Measurements from ENCODE around the gene ZNF536.
"Not testable (repeated sequence)": the region's sequence is repeated elsewhere in the genome, so short reads cannot be mapped to it uniquely, and the experiment has no call there.

ZNF536 gene

GRCh38 chr19:30445385-30445784, 73.2 kb downstream of the ZNF536 start:
- no peak overlapping the region for H3K4me2 ChIP-seq (ENCODE audit: low read length, poor library complexity, severe bottlenecking)
- peaks cover 3% of the 10 kb centered on the region for H3K4me1 ChIP-seq (ENCODE audit: control insufficient read depth, insufficient read depth, low read depth, low read length)
- H3K23ac ChIP-seq (ENCODE audit: low read length in 2 of 2) = no peak overlapping the region
- H4K91ac ChIP-seq (ENCODE audit: low read length) = no peak overlapping the region
- H2BK120ac ChIP-seq (ENCODE audit: low read depth, low read length) = no peak overlapping the region
- no peak overlapping the region for H3K18ac ChIP-seq (ENCODE audit: low read depth in 1 of 2, low read length in 2 of 2)
- H2AFZ ChIP-seq (ENCODE audit: low read depth, low read length) = no peak overlapping the region
- no peak for DNase-seq
- no peak overlapping the region for H4K8ac ChIP-seq (ENCODE audit: low read length)
- no peaks in the 10 kb centered on the region for H3K79me1 ChIP-seq (replicated peaks; ENCODE audit: low read length, poor library complexity, severe bottlenecking)
- no peak overlapping the region for H2BK5ac ChIP-seq (ENCODE audit: low read depth, low read length, poor library complexity, severe bottlenecking)
- 93% methylated on average over 29 of the region's 29 CpGs for WGBS
- H3K36me3 ChIP-seq (ENCODE audit: control insufficient read depth in 1 of 2, insufficient read depth in 2 of 2, low read depth in 1 of 2, low read length in 2 of 2) = peaks cover 0 to 8% of the 10 kb centered on the region in 2 experiments
- no peak overlapping the region for H3K14ac ChIP-seq (ENCODE audit: low read length in 2 of 2)
- no peak overlapping the region for H2AK5ac ChIP-seq (ENCODE audit: low read length, severe bottlenecking)
- H2BK15ac ChIP-seq (ENCODE audit: low read depth, poor library complexity, severe bottlenecking) = no peak overlapping the region
- H3K9ac ChIP-seq (ENCODE audit: low read length) = no peak overlapping the region
- H2BK12ac ChIP-seq (ENCODE audit: low read length in 2 of 2) = no peak overlapping the region
- no peaks in the 10 kb centered on the region for H3K9me3 ChIP-seq (ENCODE audit: control insufficient read depth, low read length)
- H3K27me3 ChIP-seq (ENCODE audit: control insufficient read depth in 1 of 2, insufficient read depth in 1 of 2, low read length in 2 of 2) = peaks cover 0 to 33% of the 10 kb centered on the region in 2 experiments
- no peak overlapping the region for H3K4me3 ChIP-seq (ENCODE audit: insufficient read depth in 1 of 2, low read depth in 1 of 2, low read length in 2 of 2)
- H3K27ac ChIP-seq (ENCODE audit: low read length, poor library complexity, severe bottlenecking) = no peak overlapping the region
- no peak overlapping the region for H3K4ac ChIP-seq (ENCODE audit: low read depth in 1 of 2, low read length in 2 of 2)

DNA sequence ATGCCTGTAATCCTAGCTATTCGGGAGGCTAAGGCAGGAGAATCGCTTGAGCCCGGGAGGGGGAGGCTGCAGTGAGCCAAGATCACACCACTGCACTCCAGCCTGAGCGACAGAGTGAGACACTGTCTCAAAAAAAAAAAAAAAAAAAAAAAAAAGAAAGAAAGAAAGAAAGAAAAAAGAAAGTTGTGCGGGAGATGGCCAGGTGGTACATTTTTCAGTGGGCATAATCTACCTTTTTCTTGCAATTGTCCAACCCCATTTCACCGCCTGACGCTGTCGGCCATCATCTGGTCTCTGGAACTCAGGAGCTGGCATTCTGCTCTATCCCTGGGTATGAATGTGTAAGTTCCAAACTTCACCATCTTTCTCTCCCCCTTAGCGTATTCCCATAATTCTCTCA, 73.9 kb downstream of the ZNF536 start:
- H3K36me3 ChIP-seq (ENCODE audit: control insufficient read depth in 1 of 2, insufficient read depth in 2 of 2, low read depth in 1 of 2, low read length in 2 of 2); H2BK15ac ChIP-seq (ENCODE audit: low read depth, poor library complexity, severe bottlenecking); H3K4me2 ChIP-seq (ENCODE audit: low read length, poor library complexity, severe bottlenecking); DNase-seq; H3K4ac ChIP-seq (ENCODE audit: low read depth in 1 of 2, low read length in 2 of 2); H2AFZ ChIP-seq (ENCODE audit: low read depth, low read length); H2AK5ac ChIP-seq (ENCODE audit: low read length, severe bottlenecking); H4K91ac ChIP-seq (ENCODE audit: low read length); H2BK120ac ChIP-seq (ENCODE audit: low read depth, low read length); H3K9ac ChIP-seq (ENCODE audit: low read length); H3K23ac ChIP-seq (ENCODE audit: low read length in 2 of 2); H3K14ac ChIP-seq (ENCODE audit: low read length in 2 of 2); H4K8ac ChIP-seq (ENCODE audit: low read length); H2BK12ac ChIP-seq (ENCODE audit: low read length in 2 of 2); H2BK5ac ChIP-seq (ENCODE audit: low read depth, low read length, poor library complexity, severe bottlenecking); H3K18ac ChIP-seq (ENCODE audit: low read depth in 1 of 2, low read length in 2 of 2); H3K4me3 ChIP-seq (ENCODE audit: insufficient read depth in 1 of 2, low read depth in 1 of 2, low read length in 2 of 2); H3K27ac ChIP-seq (ENCODE audit: low read length, poor library complexity, severe bottlenecking); H3K9me3 ChIP-seq (ENCODE audit: control insufficient read depth, low read length); H3K79me1 ChIP-seq (replicated peaks; ENCODE audit: low read length, poor library complexity, severe bottlenecking); H3K4me1 ChIP-seq (ENCODE audit: control insufficient read depth, insufficient read depth, low read depth, low read length): not testable (repeated sequence)
- WGBS = 95% methylated on average over 4 of the region's 9 CpGs
- peaks cover 0 to 35% of the 10 kb centered on the region in 2 experiments for H3K27me3 ChIP-seq (ENCODE audit: control insufficient read depth in 1 of 2, insufficient read depth in 1 of 2, low read length in 2 of 2)

- H3K4me1 ChIP-seq (ENCODE audit: control insufficient read depth, insufficient read depth, low read depth, low read length) = peaks cover 7% of the 10 kb centered on the region
- no peak overlapping the region for H3K4me2 ChIP-seq (ENCODE audit: low read length, poor library complexity, severe bottlenecking)
- no peak overlapping the region for H2BK5ac ChIP-seq (ENCODE audit: low read depth, low read length, poor library complexity, severe bottlenecking)
- 60% methylated on average over 9 of the region's 10 CpGs for WGBS
- no peak overlapping the region for H3K18ac ChIP-seq (ENCODE audit: low read depth in 1 of 2, low read length in 2 of 2)
- H3K14ac ChIP-seq (ENCODE audit: low read length in 2 of 2) = no peak overlapping the region
- H2AK5ac ChIP-seq (ENCODE audit: low read length, severe bottlenecking) = no peak overlapping the region
- no peak overlapping the region for H3K9ac ChIP-seq (ENCODE audit: low read length)
- no peak overlapping the region for H2AFZ ChIP-seq (ENCODE audit: low read depth, low read length)
- H2BK15ac ChIP-seq (ENCODE audit: low read depth, poor library complexity, severe bottlenecking) = no peak overlapping the region
- H3K9me3 ChIP-seq (ENCODE audit: control insufficient read depth, low read length) = no peaks in the 10 kb centered on the region
- peak overlapping the region; percentile 70 for H3K27ac ChIP-seq (ENCODE audit: low read length, poor library complexity, severe bottlenecking)
- H3K4ac ChIP-seq (ENCODE audit: low read depth in 1 of 2, low read length in 2 of 2) = no peak overlapping the region
- no peak overlapping the region for H4K91ac ChIP-seq (ENCODE audit: low read length)
- DNase-seq = no peak
- no peak overlapping the region for H2BK12ac ChIP-seq (ENCODE audit: low read length in 2 of 2)
- no peak overlapping the region for H3K23ac ChIP-seq (ENCODE audit: low read length in 2 of 2)
- H3K4me3 ChIP-seq (ENCODE audit: insufficient read depth in 1 of 2, low read depth in 1 of 2, low read length in 2 of 2) = no peak overlapping the region
- no peak overlapping the region for H4K8ac ChIP-seq (ENCODE audit: low read length)
- H3K27me3 ChIP-seq (ENCODE audit: control insufficient read depth in 1 of 2, insufficient read depth in 1 of 2, low read length in 2 of 2) = peaks cover 0 to 44% of the 10 kb centered on the region in 2 experiments
- no peak overlapping the region for H2BK120ac ChIP-seq (ENCODE audit: low read depth, low read length)
- H3K79me1 ChIP-seq (replicated peaks; ENCODE audit: low read length, poor library complexity, severe bottlenecking) = no peaks in the 10 kb centered on the region
- H3K36me3 ChIP-seq (ENCODE audit: control insufficient read depth in 1 of 2, insufficient read depth in 2 of 2, low read depth in 1 of 2, low read length in 2 of 2) = peaks cover 0 to 8% of the 10 kb centered on the region in 2 experiments
Observed at GRCh38 chr19:30446850-30447552, 74.8 kb downstream of the ZNF536 start.

DNA sequence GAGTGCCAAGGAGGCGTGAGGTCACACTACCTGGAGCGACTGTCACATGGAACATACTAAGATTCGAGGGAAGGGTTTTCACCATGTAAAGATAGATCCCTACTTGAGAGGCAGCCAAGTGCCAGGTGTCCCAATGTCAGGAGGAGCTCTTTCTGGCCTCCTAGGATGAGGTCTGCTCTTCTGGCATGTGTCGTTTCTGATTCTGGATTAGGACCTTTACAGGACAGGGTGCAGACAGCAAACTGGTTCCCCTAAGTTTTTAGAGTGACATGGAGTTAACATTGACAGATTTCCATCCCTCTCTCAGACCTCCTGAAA, 75.3 kb downstream of the ZNF536 start:
- Histone ChIP-seq H3K4ac (ENCODE audit: low read depth in 1 of 2, low read length in 2 of 2) (no peak overlapping the region), H2AFZ (ENCODE audit: low read depth, low read length) (peak overlapping the region; percentile 10), H3K4me2 (ENCODE audit: low read length, poor library complexity, severe bottlenecking) (no peak overlapping the region), H4K91ac (ENCODE audit: low read length) (no peak overlapping the region), H3K18ac (ENCODE audit: low read depth in 1 of 2, low read length in 2 of 2) (no peak overlapping the region), H3K4me3 (ENCODE audit: insufficient read depth in 1 of 2, low read depth in 1 of 2, low read length in 2 of 2) (no peak overlapping the region), H4K8ac (ENCODE audit: low read length) (no peak overlapping the region), H3K4me1 (ENCODE audit: control insufficient read depth, insufficient read depth, low read depth, low read length) (peaks cover 7% of the 10 kb centered on the region), H3K79me1 (replicated peaks; ENCODE audit: low read length, poor library complexity, severe bottlenecking) (no peaks in the 10 kb centered on the region), H3K27me3 (ENCODE audit: control insufficient read depth in 1 of 2, insufficient read depth in 1 of 2, low read length in 2 of 2) (peaks cover 0 to 49% of the 10 kb centered on the region in 2 experiments), H3K36me3 (ENCODE audit: control insufficient read depth in 1 of 2, insufficient read depth in 2 of 2, low read depth in 1 of 2, low read length in 2 of 2) (peaks cover 0 to 8% of the 10 kb centered on the region in 2 experiments), H2AK5ac (ENCODE audit: low read length, severe bottlenecking) (peak overlapping the region; percentile 46), H3K9ac (ENCODE audit: low read length) (no peak overlapping the region), H2BK120ac (ENCODE audit: low read depth, low read length) (no peak overlapping the region), H3K27ac (ENCODE audit: low read length, poor library complexity, severe bottlenecking) (peak overlapping the region; percentile 70), H3K14ac (ENCODE audit: low read length in 2 of 2) (no peak overlapping the region), H2BK12ac (ENCODE audit: low read length in 2 of 2) (no peak overlapping the region), H2BK5ac (ENCODE audit: low read depth, low read length, poor library complexity, severe bottlenecking) (no peak overlapping the region), H2BK15ac (ENCODE audit: low read depth, poor library complexity, severe bottlenecking) (no peak overlapping the region), H3K9me3 (ENCODE audit: control insufficient read depth, low read length) (no peaks in the 10 kb centered on the region), H3K23ac (ENCODE audit: low read length in 2 of 2) (no peak overlapping the region)
- 57% methylated on average over 4 of the region's 4 CpGs for WGBS
- no peak for DNase-seq

Measured in mesenchymal stem cell (in vitro differentiated cells and primary cell).